Glutamatergic neuron (in vitro differentiated cells): ENCODE results near the gene KCNJ9. TPM values are rescaled to one million over a fixed set of nuclear protein-coding genes. Genes with fewer than 3 reads are reported as not detected.
"Not testable (repeated sequence)": the region's sequence is repeated elsewhere in the genome, so short reads cannot be mapped to it uniquely, and the experiment has no call there.

Experiments used
- DNase-seq: peaks from one replicate; pipeline ENCODE4 v3.0.0; 2022
- H3K27ac Mint-ChIP-seq: one replicate; pipeline ENCODE4 v1.8.0; 2020; ENCODE audit warnings: mild to moderate bottlenecking, mixed read lengths, inconsistent platforms; ENCODE audit not compliant: unreplicated experiment
- H3K27me3 Mint-ChIP-seq: one replicate; pipeline ENCODE4 v1.8.0; 2020; ENCODE audit warnings: mild to moderate bottlenecking, moderate library complexity, mixed read lengths, inconsistent platforms; ENCODE audit not compliant: unreplicated experiment
- H3K36me3 Mint-ChIP-seq: one replicate; pipeline ENCODE4 v1.8.0; 2020; ENCODE audit warnings: mild to moderate bottlenecking, mixed read lengths, inconsistent platforms; ENCODE audit not compliant: unreplicated experiment
- H3K4me1 Mint-ChIP-seq: one replicate; pipeline ENCODE4 v1.8.0; 2020; ENCODE audit warnings: mild to moderate bottlenecking, low read depth, mixed read lengths, inconsistent platforms; ENCODE audit not compliant: unreplicated experiment
- H3K4me3 Mint-ChIP-seq: one replicate; pipeline ENCODE4 v1.8.0; 2020; ENCODE audit warnings: mild to moderate bottlenecking, mixed read lengths, inconsistent platforms; ENCODE audit not compliant: unreplicated experiment
- H3K9me3 Mint-ChIP-seq: one replicate; pipeline ENCODE4 v1.8.0; 2020; ENCODE audit warnings: mild to moderate bottlenecking, moderate library complexity, mixed read lengths, inconsistent platforms; ENCODE audit not compliant: unreplicated experiment
- total RNA-seq: library from RNA; stranded (reverse); fragmentation: NEBNext Ultra II Directional; extraction: Animal tissue kit (Norgen Biotek cat#: 25700); gene quantifications from one replicate; pipeline ENCODE4 v1.2.1, GENCODE V29; 2021; ENCODE audit not compliant: unreplicated experiment
- TF ChIP-seq, protein P1 (sequence below): fragments of 200-600 bp; sonication (generic); IDR thresholded peaks from one replicate; pipeline ENCODE4 v1.5.0; 2021; ENCODE audit not compliant: partially characterized antibody, unreplicated experiment

Gene KCNJ9
- total RNA-seq, 1 donor from 2014 or later = 2.0 TPM

DNA sequence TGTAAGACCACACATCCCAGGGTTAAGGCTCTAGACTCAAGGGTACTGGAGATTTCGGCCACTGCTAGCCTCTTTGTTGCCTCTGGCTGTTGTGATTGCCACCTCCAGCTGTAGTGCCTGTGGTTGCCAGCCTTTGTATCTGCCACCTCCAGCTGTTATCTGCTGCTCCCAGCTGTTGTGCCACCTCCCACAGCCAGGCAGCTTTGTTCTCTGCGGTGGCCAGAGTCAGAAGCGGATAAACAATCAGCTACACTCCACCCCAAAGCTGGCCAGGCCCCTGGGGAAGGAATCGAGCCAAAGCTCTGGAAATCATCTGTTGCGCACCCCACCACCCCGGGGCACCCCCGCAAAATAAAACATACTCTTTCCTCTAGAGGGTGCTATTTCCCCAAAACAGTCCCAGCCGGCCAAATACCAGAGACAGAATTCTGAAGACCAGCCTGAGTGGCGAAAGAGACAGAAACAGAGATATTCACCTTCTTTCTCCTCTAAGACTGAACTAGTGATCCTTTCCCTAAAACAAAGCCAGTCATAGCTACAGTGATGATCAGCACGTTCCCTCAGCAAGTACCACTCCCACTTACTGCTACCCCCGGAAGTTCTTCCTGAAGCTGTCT lies 34.7 kb upstream of the KCNJ9 start:
- TF ChIP-seq, protein P1, sequence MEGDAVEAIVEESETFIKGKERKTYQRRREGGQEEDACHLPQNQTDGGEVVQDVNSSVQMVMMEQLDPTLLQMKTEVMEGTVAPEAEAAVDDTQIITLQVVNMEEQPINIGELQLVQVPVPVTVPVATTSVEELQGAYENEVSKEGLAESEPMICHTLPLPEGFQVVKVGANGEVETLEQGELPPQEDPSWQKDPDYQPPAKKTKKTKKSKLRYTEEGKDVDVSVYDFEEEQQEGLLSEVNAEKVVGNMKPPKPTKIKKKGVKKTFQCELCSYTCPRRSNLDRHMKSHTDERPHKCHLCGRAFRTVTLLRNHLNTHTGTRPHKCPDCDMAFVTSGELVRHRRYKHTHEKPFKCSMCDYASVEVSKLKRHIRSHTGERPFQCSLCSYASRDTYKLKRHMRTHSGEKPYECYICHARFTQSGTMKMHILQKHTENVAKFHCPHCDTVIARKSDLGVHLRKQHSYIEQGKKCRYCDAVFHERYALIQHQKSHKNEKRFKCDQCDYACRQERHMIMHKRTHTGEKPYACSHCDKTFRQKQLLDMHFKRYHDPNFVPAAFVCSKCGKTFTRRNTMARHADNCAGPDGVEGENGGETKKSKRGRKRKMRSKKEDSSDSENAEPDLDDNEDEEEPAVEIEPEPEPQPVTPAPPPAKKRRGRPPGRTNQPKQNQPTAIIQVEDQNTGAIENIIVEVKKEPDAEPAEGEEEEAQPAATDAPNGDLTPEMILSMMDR = peak; percentile 59
- peak; percentile 57 for DNase-seq
- Mint-ChIP-seq H3K9me3 (peaks cover 2% of the 10 kb centered on the region), H3K27ac (no peak overlapping the region), H3K36me3 (no peaks in the 10 kb centered on the region), H3K4me3 (no peak overlapping the region), H3K4me1 (peaks cover 14% of the 10 kb centered on the region), H3K27me3 (peaks cover 8% of the 10 kb centered on the region)

DNA sequence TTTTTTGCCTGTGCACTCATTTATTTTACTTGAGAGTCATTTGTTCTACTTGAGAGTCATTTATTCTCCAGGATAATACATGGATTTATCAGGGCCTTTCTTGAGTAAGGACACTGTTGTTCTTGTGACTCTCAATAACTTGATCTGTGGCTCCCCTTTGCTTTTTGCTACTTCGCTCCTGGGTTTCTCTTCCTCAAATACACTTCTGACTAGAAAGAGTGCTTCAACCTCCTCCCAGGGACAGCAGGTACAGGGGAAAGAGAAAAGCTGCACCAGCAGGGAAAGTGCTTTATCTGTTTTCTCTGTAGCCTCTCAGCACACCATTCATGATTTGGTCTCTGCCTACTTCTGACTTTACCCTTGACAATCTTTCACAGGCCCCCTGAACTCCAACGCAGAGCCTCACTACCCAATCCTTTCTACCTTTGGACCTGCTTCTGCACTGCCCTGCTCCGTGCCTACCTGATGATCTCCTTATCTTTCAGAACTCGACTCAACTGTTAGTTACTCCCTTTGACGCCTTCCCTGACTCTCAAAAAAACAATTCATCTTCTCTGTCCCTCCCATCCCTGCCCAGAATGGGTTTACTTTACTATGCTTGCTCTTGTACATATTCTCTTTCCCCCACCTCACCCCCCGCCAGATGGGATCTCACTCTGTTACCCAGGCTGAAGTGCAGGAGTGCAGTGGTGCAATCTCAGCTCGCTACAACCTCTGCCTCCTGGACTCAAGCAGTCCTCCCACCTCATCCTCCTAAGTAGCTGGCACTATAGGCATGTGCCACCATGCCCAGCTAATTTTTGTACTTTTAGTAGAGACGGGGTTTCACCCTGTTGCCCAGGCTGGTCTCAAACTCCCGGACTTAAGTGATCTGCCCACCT lies 34.0 kb upstream of the KCNJ9 start:
- Mint-ChIP-seq H3K4me1 (peaks cover 14% of the 10 kb centered on the region), H3K27ac (no peak overlapping the region), H3K4me3 (no peak overlapping the region)

DNA sequence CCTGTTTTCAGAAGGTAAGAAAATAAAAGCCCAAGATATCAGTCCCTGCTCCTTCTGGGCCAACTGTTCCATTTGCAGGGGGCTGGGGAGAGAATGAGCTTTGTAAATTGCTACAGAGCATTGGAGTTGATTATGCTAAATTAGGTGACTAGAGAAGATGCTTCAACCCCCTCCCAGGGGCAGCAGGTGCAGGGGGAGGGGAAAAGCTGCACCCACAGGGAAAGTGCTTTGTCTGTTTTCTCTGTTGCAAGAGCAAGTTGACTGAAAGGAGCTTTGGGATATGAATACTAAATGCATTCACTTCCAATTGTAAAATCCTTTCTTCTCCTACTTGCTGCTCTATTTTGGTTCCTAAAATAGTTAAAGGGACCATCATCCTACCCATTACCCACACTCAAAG lies 33.0 kb upstream of the KCNJ9 start:
- TF ChIP-seq, protein P1 = no peak
- Mint-ChIP-seq H3K27me3 (peaks cover 8% of the 10 kb centered on the region), H3K4me1 (peaks cover 14% of the 10 kb centered on the region), H3K9me3 (peaks cover 2% of the 10 kb centered on the region), H3K4me3 (peak overlapping the region; percentile 37), H3K27ac (no peak overlapping the region), H3K36me3 (no peaks in the 10 kb centered on the region)
- DNase-seq = no peak

More for the DNA sequence above, 34.0 kb upstream of the KCNJ9 start:
- Mint-ChIP-seq H3K36me3 (no peaks in the 10 kb centered on the region), H3K27me3 (peaks cover 8% of the 10 kb centered on the region), H3K9me3 (peaks cover 2% of the 10 kb centered on the region)
- TF ChIP-seq, protein P1 = no peak
- DNase-seq = no peak

DNA sequence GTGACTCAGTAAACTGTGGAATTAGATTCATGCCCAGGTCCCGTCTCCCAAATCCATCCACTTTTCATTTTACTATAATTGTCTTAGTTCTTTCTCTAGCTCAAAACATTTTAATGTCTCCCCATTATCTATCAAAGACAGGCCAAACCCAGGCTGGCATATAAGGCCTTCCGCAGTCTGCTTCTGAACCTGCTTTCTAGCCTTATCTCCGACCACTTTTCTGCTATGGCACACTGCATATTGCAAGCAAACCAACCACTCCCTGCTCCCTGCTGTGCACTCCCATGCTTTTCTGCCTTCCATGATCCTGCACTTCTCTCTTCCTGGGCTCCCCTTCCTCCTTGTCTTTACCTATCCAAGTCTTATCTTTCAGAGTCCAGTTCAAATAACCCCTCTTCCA lies 32.2 kb upstream of the KCNJ9 start:
- Mint-ChIP-seq H3K9me3 (peaks cover 2% of the 10 kb centered on the region), H3K36me3 (no peaks in the 10 kb centered on the region), H3K4me1 (peaks cover 14% of the 10 kb centered on the region), H3K4me3 (no peak overlapping the region), H3K27ac (no peak overlapping the region), H3K27me3 (peaks cover 10% of the 10 kb centered on the region)
- TF ChIP-seq, protein P1 = no peak
- no peak for DNase-seq

DNA sequence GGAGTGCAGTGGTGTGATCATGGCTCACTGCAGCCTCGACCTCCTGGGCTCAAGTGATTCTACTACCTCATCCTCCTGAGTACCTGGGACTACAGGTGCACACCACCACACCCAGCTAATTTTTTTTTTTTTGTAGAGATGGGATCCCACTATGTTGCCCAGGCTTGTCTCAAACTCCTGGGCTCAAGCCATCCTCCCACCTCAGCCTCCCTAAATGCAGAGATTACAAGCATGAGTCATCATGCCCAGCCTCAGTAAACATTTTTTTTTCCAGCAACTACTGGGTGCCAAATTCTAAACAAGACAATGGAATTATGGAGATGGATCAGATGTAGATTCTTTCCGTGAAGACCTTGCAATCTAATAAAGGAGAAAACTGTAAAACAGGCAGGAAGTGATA lies 31.2 kb upstream of the KCNJ9 start:
- not testable (repeated sequence) for H3K4me3 Mint-ChIP-seq, H3K9me3 Mint-ChIP-seq, H3K27ac Mint-ChIP-seq, H3K27me3 Mint-ChIP-seq, DNase-seq, H3K36me3 Mint-ChIP-seq
- peaks cover 14% of the 10 kb centered on the region for H3K4me1 Mint-ChIP-seq
